AG04450 (cell line): ENCODE data around the gene GSTM1. TPM values are rescaled to one million over a fixed set of nuclear protein-coding genes. Genes with fewer than 3 reads are reported as not detected.
"Not testable (repeated sequence)": the region's sequence is repeated elsewhere in the genome, so short reads cannot be mapped to it uniquely, and the experiment has no call there.

Experiments used
- CTCF ChIA-PET: fragments of 300-600, 350-600 bp; formaldehyde crosslinking; extraction: SDS; loops from one replicate; lab custom pipeline; 2022; ENCODE audit warnings: antibody characterized with exemption, inconsistent platforms; lab: Charles Lee
- POLR2A ChIA-PET: fragments of 350-600 bp; formaldehyde crosslinking; extraction: SDS; loops from one replicate; lab custom pipeline; 2021; ENCODE audit warnings: antibody characterized with exemption, inconsistent platforms; lab: Yijun Ruan, JAX
- DNase-seq: peaks from one replicate; pipeline ENCODE4 v3.0.0-alpha.2; 2011; ENCODE audit warnings: low read depth, low spot score
- H3K27ac ChIP-seq: one replicate; pipeline ENCODE4 v1.5.1; 2012; ENCODE audit warnings: low read depth, low read length, control low read depth
- H3K27me3 ChIP-seq: one replicate; pipeline ENCODE4 v1.6.0; 2012; ENCODE audit warnings: low read length; ENCODE audit not compliant: control insufficient read depth, insufficient read depth
- H3K4me3 ChIP-seq: 2 replicates; pipeline ENCODE4 v1.5.1; 2011; ENCODE audit warnings: mild to moderate bottlenecking, low read depth, low read length, control low read depth
- H3K9me3 ChIP-seq: 2 replicates; pipeline ENCODE4 v1.5.1; 2012; ENCODE audit warnings: low read length; ENCODE audit not compliant: control insufficient read depth, insufficient read depth
- CTCF ChIP-seq: IDR thresholded peaks from 2 replicates; pipeline ENCODE4 v1.5.1; 2011; ENCODE audit warnings: low read depth, low read length, control low read depth, inconsistent platforms
- polyA plus RNA-seq: library from polyadenylated mRNA; depleted of rRNA; stranded (reverse); fragments of >200 nt; gene quantifications from 2 replicates; pipeline ENCODE4 v1.2.3, GENCODE V29; 2011

The GSTM1 gene
- polyA plus RNA-seq, 1 experiment, result 1.6 TPM

DNA sequence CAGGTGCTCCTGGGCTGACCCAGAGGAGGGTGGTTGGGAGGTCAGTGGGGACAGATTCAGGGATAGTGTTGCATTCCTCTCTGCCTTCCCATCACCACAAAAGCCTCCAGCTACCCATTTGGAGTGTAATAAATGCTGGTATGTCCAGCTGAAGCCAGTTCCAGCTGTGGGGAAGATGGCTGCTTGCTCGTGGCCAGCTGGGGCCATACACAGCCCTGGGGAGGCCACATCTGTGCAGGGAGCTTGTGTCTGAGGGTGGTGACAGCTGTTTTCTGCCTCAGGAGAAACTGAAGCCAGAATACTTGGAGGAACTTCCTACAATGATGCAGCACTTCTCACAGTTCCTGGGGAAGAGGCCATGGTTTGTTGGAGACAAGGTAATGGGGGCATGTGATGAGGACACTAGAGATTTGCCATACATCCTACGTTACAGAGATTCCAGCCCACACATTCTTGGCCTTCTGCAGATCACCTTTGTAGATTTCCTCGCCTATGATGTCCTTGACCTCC, 29.0 kb upstream of the GSTM1 start:
- no peak overlapping the region for H3K27ac ChIP-seq
- no peaks in the 10 kb centered on the region for H3K27me3 ChIP-seq
- ChIA-PET POLR2A (no interaction called here), CTCF (interaction anchor here (0.6 to 1.1 kb wide), 3 partner anchors 9 to 325 kb away, joined by 3 to 8 read pairs (median 5); no protein-coding TSS in a partner anchor)
- H3K9me3 ChIP-seq, result no peaks in the 10 kb centered on the region
- TF ChIP-seq CTCF, result no peak
- no peak overlapping the region for H3K4me3 ChIP-seq
- DNase-seq, result no peak

GRCh38 chr1:109659145-109659544, 28.5 kb upstream of the GSTM1 start:
- Histone ChIP-seq H3K27ac (no peak overlapping the region), H3K4me3 (no peak overlapping the region), H3K27me3 (no peaks in the 10 kb centered on the region), H3K9me3 (no peaks in the 10 kb centered on the region)
- ChIA-PET POLR2A (no interaction called here), CTCF (no interaction called here)
- no peak for DNase-seq
- TF ChIP-seq CTCF, result no peak

- no peak for TF ChIP-seq CTCF
- no peak for DNase-seq
- Histone ChIP-seq H3K4me3 (no peak overlapping the region), H3K9me3 (no peaks in the 10 kb centered on the region), H3K27me3 (no peaks in the 10 kb centered on the region), H3K27ac (no peak overlapping the region)
- POLR2A ChIA-PET, result no interaction called here
- CTCF ChIA-PET, result no interaction called here
Measured at GRCh38 chr1:109659997-109660690, 27.5 kb upstream of the GSTM1 start.

- H3K9me3 ChIP-seq, CTCF ChIA-PET, POLR2A ChIA-PET, H3K27ac ChIP-seq, H3K4me3 ChIP-seq, DNase-seq, H3K27me3 ChIP-seq: not testable (repeated sequence)
Measured at GRCh38 chr1:109660691-109661026, 27.0 kb upstream of the GSTM1 start.

DNA sequence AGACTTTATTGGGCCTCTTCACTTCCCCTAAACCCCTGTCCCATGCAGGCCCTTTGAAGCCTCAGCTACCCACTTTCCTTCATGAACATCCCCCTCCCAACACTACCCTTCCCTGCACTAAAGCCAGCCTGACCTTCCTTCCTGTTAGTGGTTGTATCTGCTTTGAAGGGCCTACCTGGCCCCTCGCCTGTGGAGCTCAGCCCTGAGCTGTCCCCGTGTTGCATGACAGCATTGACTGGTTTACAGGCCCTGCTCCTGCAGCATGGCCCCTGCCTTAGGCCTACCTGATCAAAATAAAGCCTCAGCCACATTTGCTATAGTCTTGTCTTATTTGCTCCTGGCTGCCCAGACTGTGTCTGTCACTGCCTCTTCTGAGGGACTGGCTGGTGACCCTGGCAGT, 26.2 kb upstream of the GSTM1 start:
- DNase-seq, result no peak
- CTCF ChIA-PET, result interaction anchor here (1.2 kb wide), 1 partner anchor 32 kb away, joined by 3 read pairs; no protein-coding TSS in a partner anchor
- POLR2A ChIA-PET, result interaction anchor here (0.6 kb wide), 1 partner anchor 562 kb away, joined by 4 read pairs; no protein-coding TSS in a partner anchor

More for the DNA sequence above, 26.2 kb upstream of the GSTM1 start:
- Histone ChIP-seq H3K4me3 (no peak overlapping the region), H3K27me3 (no peaks in the 10 kb centered on the region), H3K27ac (no peak overlapping the region), H3K9me3 (no peaks in the 10 kb centered on the region)
- TF ChIP-seq CTCF, result no peak
